ENCODE data around the gene CNKSR3.

DNA sequence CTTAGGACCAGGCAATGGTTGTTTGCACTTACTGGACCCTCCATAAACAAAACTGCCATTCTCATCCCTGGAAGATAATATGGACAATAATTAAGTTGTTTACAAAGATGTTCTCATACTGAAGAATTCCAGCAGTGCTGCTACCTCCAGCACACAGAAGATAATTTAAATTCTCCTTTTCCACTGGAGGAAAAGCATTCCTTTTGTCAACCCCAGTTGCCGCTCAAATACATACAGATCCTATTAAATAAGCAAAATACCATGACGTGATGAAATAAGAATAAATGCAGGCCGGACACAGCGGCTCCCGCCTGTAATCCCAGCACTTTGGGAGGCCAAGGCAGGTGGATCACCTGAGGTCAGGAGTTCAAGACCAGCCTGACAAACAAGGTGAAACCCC, 99.4 kb downstream of the CNKSR3 start:
- no peak for TF ChIP-seq CTCF (IDR thresholded peaks at IDR 0.05)
- no peak for TF ChIP-seq EP300 (IDR thresholded peaks at IDR 0.05)
